RWPE2 (cell line): ENCODE data around the gene MBNL1.

Source experiments
- ATAC-seq: fragments of 200-7000 bp; cut with Tn5 transposase; 3 replicates; pipeline ENCODE4 v1.9.1; 2021; ENCODE audit warnings: low read depth
- DNase-seq: peaks from one replicate; pipeline ENCODE4 v3.0.0-alpha.2; 2020; ENCODE audit warnings: low spot score
- H3K27ac ChIP-seq: fragments of 450-650 bp; 2 replicates; pipeline ENCODE4 v1.5.1; 2017; ENCODE audit warnings: mild to moderate bottlenecking; ENCODE audit not compliant: poor library complexity, severe bottlenecking
- H3K27me3 ChIP-seq: fragments of 250-450 bp; sonication (Bioruptor Pico); 2 replicates; pipeline ENCODE4 v1.5.1; 2021; ENCODE audit warnings: mild to moderate bottlenecking, moderate library complexity; ENCODE audit not compliant: insufficient read depth, poor library complexity, severe bottlenecking
- H3K36me3 ChIP-seq: fragments of 250-450 bp; sonication (Bioruptor Pico); 2 replicates; pipeline ENCODE4 v1.5.1; 2020; ENCODE audit warnings: low read depth, mild to moderate bottlenecking, moderate library complexity
- H3K4me1 ChIP-seq: fragments of 250-450 bp; sonication (Bioruptor Pico); 2 replicates; pipeline ENCODE4 v1.5.1; 2021; ENCODE audit warnings: mild to moderate bottlenecking, moderate library complexity; ENCODE audit not compliant: insufficient read depth, poor library complexity, severe bottlenecking
- H3K4me3 ChIP-seq: fragments of 250-450 bp; sonication (Bioruptor Pico); 2 replicates; pipeline ENCODE4 v1.5.1; 2021; ENCODE audit warnings: mild to moderate bottlenecking, moderate library complexity; ENCODE audit not compliant: severe bottlenecking
- H3K9me3 ChIP-seq: fragments of 250-450 bp; sonication (Bioruptor Pico); 2 replicates; pipeline ENCODE4 v1.5.1; 2021; ENCODE audit warnings: mild to moderate bottlenecking, moderate library complexity; ENCODE audit not compliant: severe bottlenecking
- CTCF ChIP-seq: fragments of 450-650 bp; IDR thresholded peaks from one replicate; pipeline ENCODE4 v1.5.1; 2017; ENCODE audit warnings: mild to moderate bottlenecking, moderate library complexity; ENCODE audit not compliant: poor library complexity, severe bottlenecking

The MBNL1 gene

GRCh38 chr3:152245498-152246170 lies 23.1 kb upstream of the MBNL1 start:
- TF ChIP-seq CTCF: no peak
- H3K9me3 ChIP-seq: no peaks in the 10 kb centered on the region
- no peak overlapping the region for H3K27ac ChIP-seq
- DNase-seq (no peak), ATAC-seq (no peak)
- no peaks in the 10 kb centered on the region for H3K36me3 ChIP-seq
- peaks cover 6% of the 10 kb centered on the region for H3K4me1 ChIP-seq
- no peaks in the 10 kb centered on the region for H3K27me3 ChIP-seq
- H3K4me3 ChIP-seq: no peak overlapping the region

- TF ChIP-seq CTCF: no peak
- no peak for DNase-seq
- no peaks in the 10 kb centered on the region for H3K27me3 ChIP-seq
- no peak for ATAC-seq
- no peaks in the 10 kb centered on the region for H3K36me3 ChIP-seq
- no peaks in the 10 kb centered on the region for H3K4me1 ChIP-seq
- H3K27ac ChIP-seq: no peak overlapping the region
- H3K9me3 ChIP-seq: no peaks in the 10 kb centered on the region
- no peak overlapping the region for H3K4me3 ChIP-seq
Measured at GRCh38 chr3:152251916-152252315, 16.8 kb upstream of the MBNL1 start.

- no peak for ATAC-seq
- TF ChIP-seq CTCF: no peak
- Histone ChIP-seq H3K27ac (no peak overlapping the region), H3K36me3 (no peaks in the 10 kb centered on the region), H3K27me3 (no peaks in the 10 kb centered on the region), H3K4me1 (peaks cover 2% of the 10 kb centered on the region), H3K9me3 (no peaks in the 10 kb centered on the region), H3K4me3 (no peak overlapping the region)
- DNase-seq: no peak
Measured at GRCh38 chr3:152252755-152253154, 16.0 kb upstream of the MBNL1 start.

- peaks cover 8% of the 10 kb centered on the region for H3K4me1 ChIP-seq
- no peak overlapping the region for H3K27ac ChIP-seq
- TF ChIP-seq CTCF: no peak
- H3K4me3 ChIP-seq: no peak overlapping the region
- ATAC-seq (no peak), DNase-seq (no peak)
- no peaks in the 10 kb centered on the region for H3K36me3 ChIP-seq
- H3K27me3 ChIP-seq: no peaks in the 10 kb centered on the region
- no peaks in the 10 kb centered on the region for H3K9me3 ChIP-seq
Measured at GRCh38 chr3:152253514-152253913, 15.2 kb upstream of the MBNL1 start.

- H3K27me3 ChIP-seq: no peaks in the 10 kb centered on the region
- H3K4me1 ChIP-seq: peaks cover 12% of the 10 kb centered on the region
- TF ChIP-seq CTCF: no peak
- H3K36me3 ChIP-seq: no peaks in the 10 kb centered on the region
- no peak overlapping the region for H3K27ac ChIP-seq
- H3K4me3 ChIP-seq: no peak overlapping the region
- DNase-seq (no peak), ATAC-seq (no peak)
- no peaks in the 10 kb centered on the region for H3K9me3 ChIP-seq
Measured at GRCh38 chr3:152254041-152254440, 14.7 kb upstream of the MBNL1 start.
